GM21786 (cell line): ENCODE measurements around the gene MRPL53.
"Not testable (repeated sequence)": the region's sequence is repeated elsewhere in the genome, so short reads cannot be mapped to it uniquely, and the experiment has no call there.

Experiments
- ATAC-seq: cut with Tn5 transposase; IDR thresholded peaks from one replicate; pipeline ENCODE4 v1.9.1; 2021; ENCODE audit not compliant: unreplicated experiment

MRPL53 gene

GRCh38 chr2:74454654-74455511, 17.6 kb downstream of the MRPL53 start, which contains the start of gene INO80B:
Gene INO80B (plus strand): TSS chr2:74455087. CDS start chr2:74455117, 30 bp downstream.
- ATAC-seq = peak; percentile 33

- no peak for ATAC-seq
These were observed 21.8 kb downstream of the MRPL53 start for GRCh38 chr2:74450570-74451190.

- no peak for ATAC-seq
These were observed 23.7 kb downstream of the MRPL53 start for GRCh38 chr2:74448771-74449170.

GRCh38 chr2:74447230-74447999, 25.1 kb downstream of the MRPL53 start:
- ATAC-seq = no peak

GRCh38 chr2:74444498-74445318, 27.8 kb downstream of the MRPL53 start:
- no peak for ATAC-seq

- ATAC-seq = not testable (repeated sequence)
These were observed 29.8 kb downstream of the MRPL53 start for GRCh38 chr2:74442483-74443297.

- no peak for ATAC-seq
These were observed 30.6 kb downstream of the MRPL53 start, which contains the start of gene RTKN for GRCh38 chr2:74441690-74442482. Gene RTKN (minus strand): TSS chr2:74441937. CDS start chr2:74441816, 121 bp downstream.

- no peak for ATAC-seq
These were observed 31.2 kb downstream of the MRPL53 start for GRCh38 chr2:74441170-74441689.

GRCh38 chr2:74440378-74441169, 31.9 kb downstream of the MRPL53 start:
- ATAC-seq = peak; percentile 85

GRCh38 chr2:74439803-74440377, 32.6 kb downstream of the MRPL53 start:
- ATAC-seq = no peak

- no peak for ATAC-seq
These were observed 33.1 kb downstream of the MRPL53 start for GRCh38 chr2:74439373-74439772.

GRCh38 chr2:74438248-74438647, 34.2 kb downstream of the MRPL53 start:
- no peak for ATAC-seq

GRCh38 chr2:74436848-74437695, 35.4 kb downstream of the MRPL53 start:
- no peak for ATAC-seq

- ATAC-seq = no peak
These were observed 36.2 kb downstream of the MRPL53 start for GRCh38 chr2:74436111-74436805.

GRCh38 chr2:74430502-74430901, 42.0 kb downstream of the MRPL53 start:
- no peak for ATAC-seq
